Neural progenitor cell (in vitro differentiated cells): Measurements from ENCODE around the gene RPLP1. TPM values are rescaled to one million over a fixed set of nuclear protein-coding genes. Genes with fewer than 3 reads are reported as not detected.
"Not testable (repeated sequence)": the region's sequence is repeated elsewhere in the genome, so short reads cannot be mapped to it uniquely, and the experiment has no call there.

Experiments
- DNase-seq: peaks from one replicate; pipeline ENCODE4 v3.0.0-alpha.2; 2016; ENCODE audit warnings: low spot score
- H2AFZ ChIP-seq: fragments of 200-600 bp; sonication (generic); replicated peaks from 2 replicates; pipeline ENCODE4 v1.6.1; 2016; ENCODE audit warnings: antibody characterized with exemption
- H3F3A ChIP-seq: fragments of 200-600 bp; sonication (generic); 2 replicates; pipeline ENCODE4 v1.6.1; 2016; ENCODE audit warnings: antibody characterized with exemption, low read depth
- H3K27ac ChIP-seq: fragments of 200-600 bp; sonication (generic); 2 replicates; pipeline ENCODE4 v1.5.1; 2016; ENCODE audit warnings: mild to moderate bottlenecking
- H3K27me3 ChIP-seq: fragments of 200-600 bp; sonication (generic); 2 replicates; pipeline ENCODE4 v1.6.1; 2016; ENCODE audit warnings: mild to moderate bottlenecking, moderate library complexity
- H3K36me3 ChIP-seq: fragments of 200-600 bp; sonication (generic); 2 replicates; pipeline ENCODE4 v1.5.1; 2016
- H3K4me1 ChIP-seq: fragments of 200-600 bp; sonication (generic); 2 replicates; pipeline ENCODE4 v1.6.1; 2016; ENCODE audit warnings: mixed run types
- H3K4me2 ChIP-seq: fragments of 200-600 bp; sonication (generic); 2 replicates; pipeline ENCODE4 v1.6.1; 2016
- H3K4me3 ChIP-seq: fragments of 200-600 bp; sonication (generic); 2 replicates; pipeline ENCODE4 v1.5.1; 2016
- H3K79me2 ChIP-seq: fragments of 200-600 bp; sonication (generic); 2 replicates; pipeline ENCODE4 v1.6.1; 2016; ENCODE audit warnings: low read depth
- H3K9ac ChIP-seq: fragments of 200-600 bp; sonication (generic); 2 replicates; pipeline ENCODE4 v1.6.1; 2016
- H3K9me3 ChIP-seq: fragments of 200-600 bp; sonication (generic); 2 replicates; pipeline ENCODE4 v1.5.1; 2016; ENCODE audit warnings: low read depth
- H4K20me1 ChIP-seq: fragments of 200-600 bp; sonication (generic); 2 replicates; pipeline ENCODE4 v1.6.1; 2016; ENCODE audit warnings: low read depth
- H3K27ac Mint-ChIP-seq: 3 replicates; pipeline ENCODE4 v1.8.0; 2021; ENCODE audit warnings: mixed read lengths
- H3K27me3 Mint-ChIP-seq: 2 replicates; pipeline ENCODE4 v1.8.0; 2022; ENCODE audit warnings: low read depth, mild to moderate bottlenecking, inconsistent platforms, moderate library complexity, mixed read lengths; ENCODE audit not compliant: insufficient read depth
- H3K36me3 Mint-ChIP-seq: 3 replicates; pipeline ENCODE4 v1.8.0; 2021; ENCODE audit warnings: mixed read lengths
- H3K4me1 Mint-ChIP-seq: 3 replicates; pipeline ENCODE4 v1.8.0; 2021; ENCODE audit warnings: mixed read lengths
- H3K4me3 Mint-ChIP-seq: 3 replicates; pipeline ENCODE4 v1.8.0; 2021; ENCODE audit warnings: mild to moderate bottlenecking, moderate library complexity, mixed read lengths
- H3K9me3 Mint-ChIP-seq: 3 replicates; pipeline ENCODE4 v1.8.0; 2020; ENCODE audit warnings: mixed read lengths
- EZH2 ChIP-seq: fragments of 200-600 bp; sonication (generic); IDR thresholded peaks from 2 replicates; pipeline ENCODE4 v1.6.1; 2017; ENCODE audit warnings: antibody characterized with exemption, mild to moderate bottlenecking, moderate library complexity
- EZH2phosphoT487 ChIP-seq: fragments of 200-600 bp; sonication (generic); IDR thresholded peaks from 2 replicates; pipeline ENCODE4 v1.6.1; 2017; ENCODE audit warnings: antibody characterized with exemption
- total RNA-seq: library from RNA; depleted of rRNA; stranded (reverse); fragments of >200 nt; gene quantifications from 2 replicates; pipeline ENCODE4 v1.2.3, GENCODE V29; 2015; ENCODE audit warnings: low replicate concordance
- TF ChIP-seq, protein P1 (sequence below): fragments of 200-600 bp; sonication (generic); IDR thresholded peaks from 2 replicates; pipeline ENCODE4 v1.5.1; 2017; ENCODE audit warnings: antibody characterized with exemption, mild to moderate bottlenecking

The RPLP1 gene
- total RNA-seq, 1 donor from 2014 or later, result 109 TPM

DNA sequence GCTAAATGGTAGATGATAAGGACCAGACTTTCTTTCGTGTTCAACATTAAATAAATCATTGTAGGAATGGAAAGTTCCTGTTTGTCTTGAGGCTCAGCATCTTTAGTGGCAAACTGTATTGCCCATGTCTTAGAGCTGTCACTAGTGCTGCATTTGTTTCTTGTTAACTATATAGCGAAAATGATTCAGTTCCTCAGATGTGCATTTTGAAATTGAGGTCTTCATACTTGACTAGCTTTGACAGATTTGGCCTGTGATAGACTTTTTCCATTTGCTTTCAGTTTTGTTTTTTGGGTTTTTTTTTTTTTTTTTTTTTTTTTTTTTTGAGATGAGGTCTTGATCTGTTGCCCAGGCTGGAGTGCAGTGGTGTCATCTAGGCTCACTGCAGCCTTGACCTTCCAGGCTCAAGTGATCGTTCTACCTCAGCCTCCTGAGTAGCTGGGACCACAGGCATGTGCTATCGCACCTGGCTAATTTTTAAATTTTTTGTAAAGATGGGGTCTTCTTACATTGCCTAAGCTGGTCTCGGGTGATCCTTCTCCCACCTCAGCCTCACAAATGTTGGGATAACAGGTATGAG lies 9.5 kb upstream of the RPLP1 start:
- TF ChIP-seq, protein P1, sequence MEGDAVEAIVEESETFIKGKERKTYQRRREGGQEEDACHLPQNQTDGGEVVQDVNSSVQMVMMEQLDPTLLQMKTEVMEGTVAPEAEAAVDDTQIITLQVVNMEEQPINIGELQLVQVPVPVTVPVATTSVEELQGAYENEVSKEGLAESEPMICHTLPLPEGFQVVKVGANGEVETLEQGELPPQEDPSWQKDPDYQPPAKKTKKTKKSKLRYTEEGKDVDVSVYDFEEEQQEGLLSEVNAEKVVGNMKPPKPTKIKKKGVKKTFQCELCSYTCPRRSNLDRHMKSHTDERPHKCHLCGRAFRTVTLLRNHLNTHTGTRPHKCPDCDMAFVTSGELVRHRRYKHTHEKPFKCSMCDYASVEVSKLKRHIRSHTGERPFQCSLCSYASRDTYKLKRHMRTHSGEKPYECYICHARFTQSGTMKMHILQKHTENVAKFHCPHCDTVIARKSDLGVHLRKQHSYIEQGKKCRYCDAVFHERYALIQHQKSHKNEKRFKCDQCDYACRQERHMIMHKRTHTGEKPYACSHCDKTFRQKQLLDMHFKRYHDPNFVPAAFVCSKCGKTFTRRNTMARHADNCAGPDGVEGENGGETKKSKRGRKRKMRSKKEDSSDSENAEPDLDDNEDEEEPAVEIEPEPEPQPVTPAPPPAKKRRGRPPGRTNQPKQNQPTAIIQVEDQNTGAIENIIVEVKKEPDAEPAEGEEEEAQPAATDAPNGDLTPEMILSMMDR, result no peak
- TF ChIP-seq EZH2, result no peak
- no peak for TF ChIP-seq EZH2phosphoT487
- Mint-ChIP-seq H3K27ac (no peak overlapping the region), H3K4me3 (no peak overlapping the region), H3K9me3 (no peaks in the 10 kb centered on the region), H3K27me3 (no peaks in the 10 kb centered on the region), H3K36me3 (peaks cover 21% of the 10 kb centered on the region), H3K4me1 (no peaks in the 10 kb centered on the region)
- H3K27me3 ChIP-seq, result no peaks in the 10 kb centered on the region
- H3K4me1 ChIP-seq, result no peaks in the 10 kb centered on the region
- DNase-seq, result no peak
- H3K36me3 ChIP-seq, result peaks cover 71% of the 10 kb centered on the region
- H3K9me3 ChIP-seq, result no peaks in the 10 kb centered on the region
- H3K4me3 ChIP-seq, result no peak overlapping the region
- H4K20me1 ChIP-seq, result no peaks in the 10 kb centered on the region
- H3K79me2 ChIP-seq, result no peaks in the 10 kb centered on the region
- peaks cover 36% of the 10 kb centered on the region for H3F3A ChIP-seq
- no peak overlapping the region for H2AFZ ChIP-seq
- H3K9ac ChIP-seq, result no peak overlapping the region
- H3K4me2 ChIP-seq, result no peak overlapping the region
- H3K27ac ChIP-seq, result no peak overlapping the region

DNA sequence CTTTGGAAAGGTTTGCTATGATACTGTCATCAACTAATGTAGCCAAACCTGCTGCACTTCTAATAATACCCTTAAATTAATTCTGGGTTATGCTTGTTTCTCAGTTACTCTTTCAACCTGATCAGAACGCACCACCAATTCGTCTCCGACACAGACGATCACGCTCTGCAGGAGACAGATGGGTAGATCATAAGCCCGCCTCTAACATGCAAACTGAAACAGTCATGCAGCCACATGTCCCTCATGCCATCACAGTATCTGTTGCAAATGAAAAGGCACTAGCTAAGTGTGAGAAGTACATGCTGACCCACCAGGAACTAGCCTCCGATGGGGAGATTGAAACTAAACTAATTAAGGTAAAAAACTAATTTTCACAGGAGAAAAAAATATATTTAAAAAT lies 7.9 kb upstream of the RPLP1 start:
- Mint-ChIP-seq H3K9me3 (no peaks in the 10 kb centered on the region), H3K36me3 (peaks cover 18% of the 10 kb centered on the region), H3K27me3 (no peaks in the 10 kb centered on the region), H3K4me3 (no peak overlapping the region), H3K27ac (no peak overlapping the region), H3K4me1 (no peaks in the 10 kb centered on the region)
- no peak overlapping the region for H3K9ac ChIP-seq
- H3K4me2 ChIP-seq, result no peak overlapping the region
- peaks cover 36% of the 10 kb centered on the region for H3F3A ChIP-seq
- H3K27ac ChIP-seq, result no peak overlapping the region
- DNase-seq, result no peak
- peaks cover 68% of the 10 kb centered on the region for H3K36me3 ChIP-seq
- no peaks in the 10 kb centered on the region for H3K79me2 ChIP-seq
- H3K9me3 ChIP-seq, result no peaks in the 10 kb centered on the region
- no peak overlapping the region for H2AFZ ChIP-seq
- H3K27me3 ChIP-seq, result no peaks in the 10 kb centered on the region
- H4K20me1 ChIP-seq, result no peaks in the 10 kb centered on the region
- H3K4me3 ChIP-seq, result no peak overlapping the region
- TF ChIP-seq EZH2, result no peak
- H3K4me1 ChIP-seq, result no peaks in the 10 kb centered on the region

GRCh38 chr15:69446953-69447352 lies 5.7 kb upstream of the RPLP1 start:
- peaks cover 13% of the 10 kb centered on the region for H3K36me3 Mint-ChIP-seq

GRCh38 chr15:69450221-69450620 lies 2.4 kb upstream of the RPLP1 start:
- not testable (repeated sequence) for H3K27ac Mint-ChIP-seq, H3K27me3 Mint-ChIP-seq, H3K9ac ChIP-seq, H3K4me3 Mint-ChIP-seq, H3K9me3 ChIP-seq, DNase-seq, H3K9me3 Mint-ChIP-seq, H3K4me2 ChIP-seq, H3K27me3 ChIP-seq, H2AFZ ChIP-seq, H3K27ac ChIP-seq, H3K4me3 ChIP-seq
- Mint-ChIP-seq H3K36me3 (peaks cover 19% of the 10 kb centered on the region), H3K4me1 (peaks cover 29% of the 10 kb centered on the region)
- Histone ChIP-seq H3K79me2 (peaks cover 26% of the 10 kb centered on the region), H3K4me1 (peaks cover 11% of the 10 kb centered on the region), H3F3A (peaks cover 52% of the 10 kb centered on the region), H4K20me1 (peaks cover 25% of the 10 kb centered on the region), H3K36me3 (peaks cover 35% of the 10 kb centered on the region)

More at GRCh38 chr15:69446953-69447352, 5.7 kb upstream of the RPLP1 start:
- Histone ChIP-seq H3K9ac (no peak overlapping the region), H3F3A (peaks cover 38% of the 10 kb centered on the region), H3K4me2 (no peak overlapping the region), H2AFZ (no peak overlapping the region), H4K20me1 (no peaks in the 10 kb centered on the region), H3K4me3 (no peak overlapping the region), H3K36me3 (peaks cover 49% of the 10 kb centered on the region), H3K9me3 (no peaks in the 10 kb centered on the region), H3K27ac (no peak overlapping the region), H3K27me3 (no peaks in the 10 kb centered on the region), H3K79me2 (no peaks in the 10 kb centered on the region), H3K4me1 (no peaks in the 10 kb centered on the region)
- DNase-seq, result no peak
- no peaks in the 10 kb centered on the region for H3K27me3 Mint-ChIP-seq
- no peak overlapping the region for H3K27ac Mint-ChIP-seq
- peaks cover 5% of the 10 kb centered on the region for H3K4me1 Mint-ChIP-seq
- TF ChIP-seq EZH2, result no peak
- no peak for TF ChIP-seq EZH2phosphoT487
- TF ChIP-seq, protein P1, result no peak
- H3K4me3 Mint-ChIP-seq, result no peak overlapping the region
- no peaks in the 10 kb centered on the region for H3K9me3 Mint-ChIP-seq
